GM23338 (cell line): Measurements from ENCODE around the gene DAGLA. TPM values are rescaled to one million over a fixed set of nuclear protein-coding genes. Genes with fewer than 3 reads are reported as not detected.
A peak's percentile ranks its signal among the peaks of the same experiment; 100 is the strongest.

ENCODE experiments used
- ATAC-seq: fragments of 200-7000 bp; cut with Tn5 transposase; 3 replicates; pipeline ENCODE4 v1.9.1; 2020
- DNase-seq: peaks from one replicate; pipeline ENCODE4 v3.0.0-alpha.2; 2015; ENCODE audit warnings: low spot score
- H2AFZ ChIP-seq: fragments of 200-600 bp; sonication (generic); 2 replicates; pipeline ENCODE4 v1.8.0; 2016; ENCODE audit warnings: antibody characterized with exemption, mild to moderate bottlenecking, moderate library complexity
- H3F3A ChIP-seq: fragments of 200-600 bp; sonication (generic); replicated peaks from 2 replicates; pipeline ENCODE4 v1.8.0; 2017; ENCODE audit warnings: antibody characterized with exemption, mixed run types, low read depth
- H3K27ac ChIP-seq: fragments of 200-600 bp; sonication (generic); 2 replicates; pipeline ENCODE4 v1.6.1; 2016; ENCODE audit warnings: low read depth
- H3K27me3 ChIP-seq: fragments of 200-600 bp; sonication (generic); 2 replicates; pipeline ENCODE4 v1.8.0; 2016; ENCODE audit warnings: mild to moderate bottlenecking, mixed run types, moderate library complexity; ENCODE audit not compliant: insufficient read depth
- H3K36me3 ChIP-seq: fragments of 200-600 bp; sonication (generic); 2 replicates; pipeline ENCODE4 v1.8.0; 2016; ENCODE audit warnings: mild to moderate bottlenecking; ENCODE audit not compliant: insufficient read depth
- H3K4me1 ChIP-seq: fragments of 200-600 bp; sonication (generic); 2 replicates; pipeline ENCODE4 v1.8.0; 2016; ENCODE audit warnings: mild to moderate bottlenecking, moderate library complexity; ENCODE audit not compliant: insufficient read depth
- H3K4me2 ChIP-seq: fragments of 200-600 bp; sonication (generic); 2 replicates; pipeline ENCODE4 v1.7.1; 2017; ENCODE audit warnings: mixed run types
- H3K4me3 ChIP-seq: fragments of 200-600 bp; sonication (generic); 2 replicates; pipeline ENCODE4 v1.6.1; 2016; ENCODE audit warnings: mixed run types
- H3K79me2 ChIP-seq: fragments of 200-600 bp; sonication (generic); replicated peaks from 2 replicates; pipeline ENCODE4 v1.8.0; 2017; ENCODE audit warnings: mild to moderate bottlenecking; ENCODE audit not compliant: insufficient read depth
- H3K9me2 ChIP-seq: fragments of 200-600 bp; sonication (generic); 2 replicates; pipeline ENCODE4 v1.8.0; 2017; ENCODE audit not compliant: insufficient read depth
- H4K20me1 ChIP-seq: fragments of 200-600 bp; sonication (generic); replicated peaks from 2 replicates; pipeline ENCODE4 v1.8.0; 2017; ENCODE audit warnings: mild to moderate bottlenecking; ENCODE audit not compliant: insufficient read depth
- H3K27ac Mint-ChIP-seq: 2 replicates; pipeline ENCODE4 v1.8.0; 2020; ENCODE audit warnings: inconsistent platforms, mild to moderate bottlenecking, moderate library complexity, mixed read lengths
- H3K27me3 Mint-ChIP-seq: 3 replicates; pipeline ENCODE4 v1.8.0; 2022; ENCODE audit warnings: low read depth, mild to moderate bottlenecking, moderate library complexity, mixed read lengths, inconsistent platforms; ENCODE audit not compliant: insufficient read depth, poor library complexity
- H3K36me3 Mint-ChIP-seq: 3 replicates; pipeline ENCODE4 v1.8.0; 2021; ENCODE audit warnings: low read depth, mild to moderate bottlenecking, inconsistent platforms, moderate library complexity, mixed read lengths
- H3K4me1 Mint-ChIP-seq: 3 replicates; pipeline ENCODE4 v1.8.0; 2020; ENCODE audit warnings: mild to moderate bottlenecking, inconsistent platforms, mixed read lengths
- H3K4me3 Mint-ChIP-seq: 3 replicates; pipeline ENCODE4 v1.8.0; 2021; ENCODE audit warnings: moderate library complexity, mild to moderate bottlenecking, inconsistent platforms, mixed read lengths
- H3K9me3 Mint-ChIP-seq: 3 replicates; pipeline ENCODE4 v1.8.0; 2020; ENCODE audit warnings: moderate library complexity, mild to moderate bottlenecking, inconsistent platforms, mixed read lengths
- CREB1 ChIP-seq: fragments of 250-450 bp; sonication (Bioruptor Pico); IDR thresholded peaks from 2 replicates; pipeline ENCODE4 v1.5.0; 2020; ENCODE audit warnings: low read depth, mild to moderate bottlenecking, moderate library complexity
- EZH2 ChIP-seq: fragments of 200-600 bp; sonication (generic); IDR thresholded peaks from one replicate; pipeline ENCODE4 v1.8.0; 2017; ENCODE audit warnings: antibody characterized with exemption, mild to moderate bottlenecking, low read depth; ENCODE audit not compliant: unreplicated experiment
- EZH2phosphoT487 ChIP-seq: fragments of 200-600 bp; sonication (generic); IDR thresholded peaks from one replicate; pipeline ENCODE4 v1.8.1; 2018; ENCODE audit warnings: antibody characterized with exemption; ENCODE audit not compliant: unreplicated experiment
- JUNB ChIP-seq: IDR thresholded peaks from one replicate; pipeline ENCODE4 v1.6.1; 2016; ENCODE audit warnings: antibody characterized with exemption; ENCODE audit not compliant: unreplicated experiment
- NANOG ChIP-seq: IDR thresholded peaks from 2 replicates; pipeline ENCODE4 v1.6.1; 2016; ENCODE audit warnings: antibody characterized with exemption, borderline replicate concordance
- POLR2AphosphoS5 ChIP-seq: IDR thresholded peaks from 2 replicates; pipeline ENCODE4 v1.6.1; 2016; ENCODE audit warnings: antibody characterized with exemption, low read depth
- REST ChIP-seq: IDR thresholded peaks from one replicate; pipeline ENCODE4 v1.6.1; 2018; ENCODE audit warnings: antibody characterized with exemption; ENCODE audit not compliant: unreplicated experiment
- STAT1 ChIP-seq: IDR thresholded peaks from one replicate; pipeline ENCODE4 v1.6.1; 2016; ENCODE audit warnings: antibody characterized with exemption; ENCODE audit not compliant: unreplicated experiment
- ZNF114 ChIP-seq: fragments of 250-450 bp; sonication (Bioruptor Pico); IDR thresholded peaks from 2 replicates; pipeline ENCODE4 v1.5.0; 2020; ENCODE audit warnings: mild to moderate bottlenecking, moderate library complexity
- ZNF331 ChIP-seq: fragments of 250-450 bp; sonication (Bioruptor Pico); IDR thresholded peaks from 2 replicates; pipeline ENCODE4 v1.5.0; 2020; ENCODE audit warnings: low read depth, mild to moderate bottlenecking, moderate library complexity
- polyA plus RNA-seq: library from polyadenylated mRNA; unstranded; fragments of >200 nt; fragmentation: Nextera tagmentation; extraction: Ambion mirVana; gene quantifications from 2 replicates; pipeline ENCODE4 v1.2.1, GENCODE V29; 2016
- total RNA-seq: library from RNA; depleted of rRNA; stranded (reverse); fragments of >200 nt; shearing (Covaris generic); gene quantifications from 2 replicates; pipeline ENCODE4 v1.2.3, GENCODE V29; 2014
- TF ChIP-seq, protein P1 (sequence below): IDR thresholded peaks from 2 replicates; pipeline ENCODE4 v1.6.1; 2016; ENCODE audit warnings: antibody characterized with exemption
- TF ChIP-seq, protein P2 (sequence below), 2 experiments: fragments of 200-600 bp in 1 of 2; sonication (generic) in 1 of 2; conservative IDR thresholded peaks; 2 replicates each; pipeline versions ENCODE4 v1.5.1 to v1.6.1; 2016 to 2017; ENCODE audit warnings: antibody characterized with exemption in 2 of 2, low read depth in 2 of 2, mild to moderate bottlenecking in 2 of 2, moderate library complexity in 1 of 2
- TF ChIP-seq, protein P3 (sequence below): fragments of 250-450 bp; sonication (Bioruptor Pico); IDR thresholded peaks from 2 replicates; pipeline ENCODE4 v1.5.0; 2020; ENCODE audit warnings: mild to moderate bottlenecking, moderate library complexity

Gene DAGLA
- total and polyA plus RNA-seq, 2 experiments from 2014 or later = 0.55 to 2.5 TPM

DNA sequence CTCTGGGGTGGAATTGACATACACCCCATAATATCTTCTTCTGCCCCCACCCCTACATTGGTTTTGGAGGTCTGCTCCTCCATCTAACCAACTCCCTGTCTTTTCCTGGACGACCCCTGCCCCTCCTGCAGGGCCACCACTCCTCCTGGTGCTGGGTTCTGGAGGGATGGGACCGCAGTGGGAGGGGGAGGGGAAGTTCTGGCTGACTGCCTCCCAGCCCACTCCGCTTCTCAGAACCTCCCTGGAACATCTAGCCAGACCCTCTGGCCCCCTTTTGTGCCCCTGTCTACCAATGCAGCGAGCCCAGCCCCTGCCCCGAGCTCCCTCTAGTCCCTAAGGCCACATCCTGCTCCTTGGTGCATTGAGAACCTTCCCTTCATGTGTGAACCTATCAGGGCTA lies 73.5 kb downstream of the DAGLA start:
- H3K4me3 Mint-ChIP-seq = peak overlapping the region; percentile 71
- H3K4me2 ChIP-seq = no peak overlapping the region

More for the DNA sequence above, 73.5 kb downstream of the DAGLA start:
- Histone ChIP-seq H3K27me3 (peaks cover 32% of the 10 kb centered on the region), H3F3A (peaks cover 4% of the 10 kb centered on the region; the same call in 1 of the 2 replicates), H4K20me1 (peaks cover 3% of the 10 kb centered on the region; the same call in 1 of the 2 replicates), H3K27ac (no peak overlapping the region), H3K4me1 (peaks cover 23% of the 10 kb centered on the region), H3K36me3 (no peaks in the 10 kb centered on the region), H3K79me2 (no peaks in the 10 kb centered on the region), H3K9me2 (no peaks in the 10 kb centered on the region), H2AFZ (no peak overlapping the region), H3K4me3 (no peak overlapping the region)
- TF ChIP-seq NANOG (no peak), JUNB (no peak), EZH2phosphoT487 (no peak), EZH2 (no peak), ZNF114 (CRISPR knock-in tag) (no peak), STAT1 (no peak), POLR2AphosphoS5 (no peak), ZNF331 (CRISPR knock-in tag) (no peak), CREB1 (CRISPR knock-in tag) (no peak), REST (no peak)
- TF ChIP-seq, protein P1, sequence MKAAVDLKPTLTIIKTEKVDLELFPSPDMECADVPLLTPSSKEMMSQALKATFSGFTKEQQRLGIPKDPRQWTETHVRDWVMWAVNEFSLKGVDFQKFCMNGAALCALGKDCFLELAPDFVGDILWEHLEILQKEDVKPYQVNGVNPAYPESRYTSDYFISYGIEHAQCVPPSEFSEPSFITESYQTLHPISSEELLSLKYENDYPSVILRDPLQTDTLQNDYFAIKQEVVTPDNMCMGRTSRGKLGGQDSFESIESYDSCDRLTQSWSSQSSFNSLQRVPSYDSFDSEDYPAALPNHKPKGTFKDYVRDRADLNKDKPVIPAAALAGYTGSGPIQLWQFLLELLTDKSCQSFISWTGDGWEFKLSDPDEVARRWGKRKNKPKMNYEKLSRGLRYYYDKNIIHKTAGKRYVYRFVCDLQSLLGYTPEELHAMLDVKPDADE = no peak
- TF ChIP-seq, protein P2, sequence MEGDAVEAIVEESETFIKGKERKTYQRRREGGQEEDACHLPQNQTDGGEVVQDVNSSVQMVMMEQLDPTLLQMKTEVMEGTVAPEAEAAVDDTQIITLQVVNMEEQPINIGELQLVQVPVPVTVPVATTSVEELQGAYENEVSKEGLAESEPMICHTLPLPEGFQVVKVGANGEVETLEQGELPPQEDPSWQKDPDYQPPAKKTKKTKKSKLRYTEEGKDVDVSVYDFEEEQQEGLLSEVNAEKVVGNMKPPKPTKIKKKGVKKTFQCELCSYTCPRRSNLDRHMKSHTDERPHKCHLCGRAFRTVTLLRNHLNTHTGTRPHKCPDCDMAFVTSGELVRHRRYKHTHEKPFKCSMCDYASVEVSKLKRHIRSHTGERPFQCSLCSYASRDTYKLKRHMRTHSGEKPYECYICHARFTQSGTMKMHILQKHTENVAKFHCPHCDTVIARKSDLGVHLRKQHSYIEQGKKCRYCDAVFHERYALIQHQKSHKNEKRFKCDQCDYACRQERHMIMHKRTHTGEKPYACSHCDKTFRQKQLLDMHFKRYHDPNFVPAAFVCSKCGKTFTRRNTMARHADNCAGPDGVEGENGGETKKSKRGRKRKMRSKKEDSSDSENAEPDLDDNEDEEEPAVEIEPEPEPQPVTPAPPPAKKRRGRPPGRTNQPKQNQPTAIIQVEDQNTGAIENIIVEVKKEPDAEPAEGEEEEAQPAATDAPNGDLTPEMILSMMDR (conservative IDR thresholded peaks at IDR 0.05; ENCODE audit: low read depth in 2 of 2) = no peak
- TF ChIP-seq, protein P3, sequence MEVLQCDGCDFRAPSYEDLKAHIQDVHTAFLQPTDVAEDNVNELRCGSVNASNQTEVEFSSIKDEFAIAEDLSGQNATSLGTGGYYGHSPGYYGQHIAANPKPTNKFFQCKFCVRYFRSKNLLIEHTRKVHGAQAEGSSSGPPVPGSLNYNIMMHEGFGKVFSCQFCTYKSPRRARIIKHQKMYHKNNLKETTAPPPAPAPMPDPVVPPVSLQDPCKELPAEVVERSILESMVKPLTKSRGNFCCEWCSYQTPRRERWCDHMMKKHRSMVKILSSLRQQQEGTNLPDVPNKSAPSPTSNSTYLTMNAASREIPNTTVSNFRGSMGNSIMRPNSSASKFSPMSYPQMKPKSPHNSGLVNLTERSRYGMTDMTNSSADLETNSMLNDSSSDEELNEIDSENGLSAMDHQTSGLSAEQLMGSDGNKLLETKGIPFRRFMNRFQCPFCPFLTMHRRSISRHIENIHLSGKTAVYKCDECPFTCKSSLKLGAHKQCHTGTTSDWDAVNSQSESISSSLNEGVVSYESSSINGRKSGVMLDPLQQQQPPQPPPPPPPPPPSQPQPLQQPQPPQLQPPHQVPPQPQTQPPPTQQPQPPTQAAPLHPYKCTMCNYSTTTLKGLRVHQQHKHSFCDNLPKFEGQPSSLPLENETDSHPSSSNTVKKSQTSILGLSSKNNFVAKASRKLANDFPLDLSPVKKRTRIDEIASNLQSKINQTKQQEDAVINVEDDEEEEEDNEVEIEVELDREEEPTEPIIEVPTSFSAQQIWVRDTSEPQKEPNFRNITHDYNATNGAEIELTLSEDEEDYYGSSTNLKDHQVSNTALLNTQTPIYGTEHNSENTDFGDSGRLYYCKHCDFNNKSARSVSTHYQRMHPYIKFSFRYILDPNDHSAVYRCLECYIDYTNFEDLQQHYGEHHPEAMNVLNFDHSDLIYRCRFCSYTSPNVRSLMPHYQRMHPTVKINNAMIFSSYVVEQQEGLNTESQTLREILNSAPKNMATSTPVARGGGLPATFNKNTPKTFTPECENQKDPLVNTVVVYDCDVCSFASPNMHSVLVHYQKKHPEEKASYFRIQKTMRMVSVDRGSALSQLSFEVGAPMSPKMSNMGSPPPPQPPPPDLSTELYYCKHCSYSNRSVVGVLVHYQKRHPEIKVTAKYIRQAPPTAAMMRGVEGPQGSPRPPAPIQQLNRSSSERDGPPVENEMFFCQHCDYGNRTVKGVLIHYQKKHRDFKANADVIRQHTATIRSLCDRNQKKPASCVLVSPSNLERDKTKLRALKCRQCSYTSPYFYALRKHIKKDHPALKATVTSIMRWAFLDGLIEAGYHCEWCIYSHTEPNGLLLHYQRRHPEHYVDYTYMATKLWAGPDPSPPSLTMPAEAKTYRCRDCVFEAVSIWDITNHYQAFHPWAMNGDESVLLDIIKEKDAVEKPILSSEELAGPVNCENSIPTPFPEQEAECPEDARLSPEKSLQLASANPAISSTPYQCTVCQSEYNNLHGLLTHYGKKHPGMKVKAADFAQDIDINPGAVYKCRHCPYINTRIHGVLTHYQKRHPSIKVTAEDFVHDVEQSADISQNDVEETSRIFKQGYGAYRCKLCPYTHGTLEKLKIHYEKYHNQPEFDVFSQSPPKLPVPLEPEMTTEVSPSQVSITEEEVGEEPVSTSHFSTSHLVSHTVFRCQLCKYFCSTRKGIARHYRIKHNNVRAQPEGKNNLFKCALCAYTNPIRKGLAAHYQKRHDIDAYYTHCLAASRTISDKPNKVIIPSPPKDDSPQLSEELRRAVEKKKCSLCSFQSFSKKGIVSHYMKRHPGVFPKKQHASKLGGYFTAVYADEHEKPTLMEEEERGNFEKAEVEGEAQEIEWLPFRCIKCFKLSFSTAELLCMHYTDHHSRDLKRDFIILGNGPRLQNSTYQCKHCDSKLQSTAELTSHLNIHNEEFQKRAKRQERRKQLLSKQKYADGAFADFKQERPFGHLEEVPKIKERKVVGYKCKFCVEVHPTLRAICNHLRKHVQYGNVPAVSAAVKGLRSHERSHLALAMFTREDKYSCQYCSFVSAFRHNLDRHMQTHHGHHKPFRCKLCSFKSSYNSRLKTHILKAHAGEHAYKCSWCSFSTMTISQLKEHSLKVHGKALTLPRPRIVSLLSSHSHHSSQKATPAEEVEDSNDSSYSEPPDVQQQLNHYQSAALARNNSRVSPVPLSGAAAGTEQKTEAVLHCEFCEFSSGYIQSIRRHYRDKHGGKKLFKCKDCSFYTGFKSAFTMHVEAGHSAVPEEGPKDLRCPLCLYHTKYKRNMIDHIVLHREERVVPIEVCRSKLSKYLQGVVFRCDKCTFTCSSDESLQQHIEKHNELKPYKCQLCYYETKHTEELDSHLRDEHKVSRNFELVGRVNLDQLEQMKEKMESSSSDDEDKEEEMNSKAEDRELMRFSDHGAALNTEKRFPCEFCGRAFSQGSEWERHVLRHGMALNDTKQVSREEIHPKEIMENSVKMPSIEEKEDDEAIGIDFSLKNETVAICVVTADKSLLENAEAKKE = no peak
- Mint-ChIP-seq H3K9me3 (no peaks in the 10 kb centered on the region), H3K27me3 (peaks cover 33% of the 10 kb centered on the region), H3K27ac (no peak overlapping the region), H3K36me3 (no peaks in the 10 kb centered on the region; the same call in 2 of the 3 replicates), H3K4me1 (peaks cover 31% of the 10 kb centered on the region)
- DNase-seq = no peak
- no peak for ATAC-seq
